Epidermal melanocyte (primary cell): Measurements from ENCODE around the gene TRPV3.
"Not testable (repeated sequence)": the region's sequence is repeated elsewhere in the genome, so short reads cannot be mapped to it uniquely, and the experiment has no call there.

Experiments used
- DNase-seq: peaks from one replicate; pipeline ENCODE4 v3.0.0; 2011; ENCODE audit warnings: low spot score; ENCODE audit not compliant: insufficient read length

The TRPV3 gene

GRCh38 chr17:3557768-3558583 is at the start of gene TRPV3:
Gene TRPV3 (minus strand): TSS chr17:3557812. CDS start chr17:3554850, 2,962 bp downstream.
- DNase-seq, result no peak

- no peak for DNase-seq
These were observed 46.3 kb upstream of the TRPV3 start for GRCh38 chr17:3603870-3604259.

DNA sequence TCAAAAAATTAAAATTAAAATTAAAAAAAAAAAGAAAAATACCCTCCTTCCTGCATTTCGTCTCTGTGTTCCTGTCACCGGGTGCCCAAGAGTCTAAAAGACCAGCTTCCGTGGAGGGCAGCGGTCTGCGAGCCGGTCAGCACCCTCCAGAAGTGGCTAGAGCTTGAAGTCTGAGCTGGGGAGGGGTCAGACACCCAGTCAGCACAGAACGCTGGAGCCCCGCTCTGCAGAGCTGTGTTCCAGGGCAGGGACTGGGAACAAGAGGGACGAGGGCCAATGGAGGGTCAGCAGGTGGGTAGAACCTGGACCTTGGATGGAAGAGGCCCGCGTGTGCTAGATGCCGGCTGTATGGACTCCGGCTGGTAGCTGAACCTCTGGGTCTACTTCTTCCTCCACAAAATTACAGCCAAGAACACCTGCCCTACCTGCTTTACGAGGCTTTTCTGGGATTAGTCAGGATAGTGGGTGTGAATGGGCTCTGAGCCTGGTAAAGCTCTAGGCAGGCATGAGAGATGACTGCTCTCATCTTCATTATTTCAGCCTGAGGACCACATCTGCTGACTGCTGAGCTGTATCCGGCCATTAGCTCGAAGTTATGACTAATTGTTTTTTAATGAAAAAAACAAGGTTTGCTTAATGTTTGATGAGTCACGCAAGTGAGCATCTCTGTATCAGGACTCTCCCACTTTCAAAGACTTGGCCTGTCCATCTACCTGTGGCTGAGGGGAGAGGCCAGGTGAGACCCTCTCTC is 45.7 kb upstream of the TRPV3 start:
- DNase-seq, result no peak

DNA sequence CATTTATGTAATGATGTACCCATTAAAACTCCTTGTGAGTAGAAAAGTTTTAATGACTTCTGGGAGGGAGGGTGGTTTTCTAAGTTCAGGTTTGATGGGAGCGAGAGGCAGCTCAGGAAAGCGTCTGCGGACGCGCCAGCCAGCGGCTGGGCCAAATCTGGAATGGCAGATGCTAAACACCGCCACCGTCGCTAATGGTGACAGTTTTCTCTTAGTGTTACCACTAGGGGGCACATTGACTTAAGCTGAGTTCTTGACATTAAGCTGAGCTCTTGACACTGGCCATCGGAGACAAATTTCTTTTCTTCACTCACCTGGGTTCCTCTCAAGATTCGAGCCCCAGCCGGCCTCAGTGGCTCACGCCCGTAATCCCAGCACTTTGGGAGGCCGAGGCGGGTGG is 44.9 kb upstream of the TRPV3 start:
- no peak for DNase-seq

GRCh38 chr17:3600529-3601205 is 43.1 kb upstream of the TRPV3 start:
- no peak for DNase-seq

DNA sequence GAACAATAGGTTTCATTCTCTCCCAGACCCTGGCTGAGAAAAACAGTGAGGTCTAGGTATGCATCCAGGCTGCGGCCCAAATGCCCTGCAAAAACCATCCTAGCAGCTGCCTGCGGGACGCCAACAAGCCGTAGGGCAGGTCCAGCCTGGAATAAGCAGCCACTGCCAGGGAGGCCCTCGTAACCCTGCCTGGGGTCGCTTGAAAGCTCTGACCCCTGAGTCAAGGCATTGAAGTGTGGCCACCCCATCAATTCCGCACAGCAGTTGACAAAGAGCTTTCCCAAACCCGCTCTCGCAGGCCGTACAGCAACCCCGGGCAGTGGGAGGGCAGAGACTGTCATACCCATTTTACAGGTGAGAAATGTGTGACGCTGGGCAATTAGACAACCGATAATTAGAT is 40.5 kb upstream of the TRPV3 start:
- DNase-seq, result no peak

- DNase-seq, result no peak
These were observed 39.3 kb upstream of the TRPV3 start for GRCh38 chr17:3596804-3597464.

- no peak for DNase-seq
These were observed 37.4 kb upstream of the TRPV3 start for GRCh38 chr17:3594976-3595375.

GRCh38 chr17:3594051-3594800 is 36.6 kb upstream of the TRPV3 start:
- DNase-seq, result no peak

- DNase-seq, result no peak
These were observed 35.8 kb upstream of the TRPV3 start for GRCh38 chr17:3593384-3593783.

DNA sequence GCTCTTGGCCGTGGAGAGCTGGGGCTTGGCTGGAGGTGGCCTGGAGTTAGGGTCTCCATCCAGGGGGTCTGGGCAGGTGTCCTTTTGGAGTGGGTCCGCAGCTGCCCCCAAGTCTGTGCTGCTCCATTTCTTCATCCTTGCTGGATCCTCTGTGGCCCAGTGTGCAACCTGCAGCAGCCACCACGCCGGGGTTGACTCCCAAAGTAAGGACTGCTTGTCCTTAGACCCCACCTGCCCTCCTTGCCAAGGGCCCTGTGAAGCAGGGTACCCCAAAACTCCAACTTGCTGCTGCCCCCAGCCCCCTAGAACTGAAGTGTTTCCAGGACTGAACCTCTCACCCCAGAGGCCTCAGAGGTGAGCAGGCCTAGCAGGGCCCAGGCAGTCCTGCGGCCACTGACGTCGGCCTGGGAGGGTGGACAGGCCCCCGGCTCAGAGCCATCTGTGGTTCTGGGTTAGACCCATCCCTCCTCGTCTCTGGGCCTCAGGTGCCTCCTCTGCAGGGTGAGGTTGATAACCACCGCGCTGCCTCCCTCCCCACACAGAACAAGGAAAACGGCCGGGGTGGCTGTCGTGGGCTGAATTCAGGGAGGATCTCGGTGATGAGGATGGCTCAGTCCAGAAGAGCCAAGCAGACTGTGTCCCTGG is 34.7 kb upstream of the TRPV3 start:
- no peak for DNase-seq

DNA sequence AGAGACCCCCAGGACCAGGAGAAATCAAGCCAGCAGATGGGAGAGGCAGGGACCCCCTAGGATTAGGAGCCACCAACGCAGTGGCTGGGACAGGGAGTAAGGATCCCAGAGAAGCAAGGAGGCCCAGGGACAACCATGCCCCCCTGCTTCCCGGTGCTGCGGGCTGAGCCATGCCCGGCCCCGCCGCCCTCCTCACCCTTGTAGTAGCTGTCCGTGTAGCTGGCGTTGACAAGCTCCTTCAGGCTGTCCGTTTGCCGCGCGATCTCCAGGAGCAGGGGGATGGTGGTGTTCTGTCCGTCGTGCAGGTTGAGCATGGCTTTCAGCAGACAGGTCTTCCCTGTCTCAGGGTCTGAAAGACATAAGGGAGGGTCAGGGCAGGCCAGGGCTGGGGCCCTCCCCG is 33.2 kb upstream of the TRPV3 start:
- no peak for DNase-seq

DNA sequence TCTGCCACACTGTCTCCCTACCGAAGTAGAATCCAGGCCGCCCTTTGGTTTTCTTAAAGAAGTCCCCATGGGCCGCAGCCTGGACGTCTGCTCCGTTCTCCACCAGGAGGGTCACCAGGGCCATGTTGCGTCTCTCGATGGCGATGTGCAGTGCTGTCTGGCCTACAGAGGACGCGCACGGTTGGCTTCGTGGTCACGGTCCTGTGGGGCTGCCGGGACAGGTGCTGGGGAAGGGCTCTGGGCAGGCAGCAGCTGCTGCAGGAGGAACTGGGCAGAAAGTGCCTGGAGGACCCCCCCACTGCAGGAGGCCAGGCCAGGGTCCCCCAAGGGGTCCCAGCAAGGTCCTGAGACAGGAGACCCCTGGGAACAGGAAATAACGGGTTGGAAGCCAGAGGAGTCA is 32.6 kb upstream of the TRPV3 start:
- no peak for DNase-seq

GRCh38 chr17:3589784-3590183 is 32.2 kb upstream of the TRPV3 start:
- no peak for DNase-seq

- DNase-seq, result no peak
These were observed 28.2 kb upstream of the TRPV3 start for GRCh38 chr17:3585826-3586225.

GRCh38 chr17:3583456-3583855 is 25.8 kb upstream of the TRPV3 start:
- DNase-seq, result no peak

- DNase-seq, result no peak
These were observed 25.3 kb upstream of the TRPV3 start for GRCh38 chr17:3582915-3583314.

DNA sequence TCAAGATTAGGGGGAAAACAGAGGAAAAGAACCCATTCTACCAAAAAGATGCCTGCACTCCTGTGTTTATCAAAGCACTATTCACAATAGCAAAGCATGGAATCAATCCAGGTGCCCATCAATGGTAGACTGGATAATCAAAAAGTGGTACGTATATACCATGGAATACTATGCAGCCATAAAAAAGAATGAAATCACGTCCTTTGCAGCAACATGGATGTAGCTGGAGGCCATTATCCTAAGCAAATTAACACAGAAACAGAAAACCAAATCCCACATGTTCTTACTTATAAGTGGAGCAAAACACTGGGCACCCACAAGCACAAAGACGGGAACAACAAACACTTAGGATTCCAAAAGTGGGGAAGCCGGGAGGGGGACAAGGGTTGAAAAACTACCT is 21.1 kb upstream of the TRPV3 start:
- not testable (repeated sequence) for DNase-seq

DNA sequence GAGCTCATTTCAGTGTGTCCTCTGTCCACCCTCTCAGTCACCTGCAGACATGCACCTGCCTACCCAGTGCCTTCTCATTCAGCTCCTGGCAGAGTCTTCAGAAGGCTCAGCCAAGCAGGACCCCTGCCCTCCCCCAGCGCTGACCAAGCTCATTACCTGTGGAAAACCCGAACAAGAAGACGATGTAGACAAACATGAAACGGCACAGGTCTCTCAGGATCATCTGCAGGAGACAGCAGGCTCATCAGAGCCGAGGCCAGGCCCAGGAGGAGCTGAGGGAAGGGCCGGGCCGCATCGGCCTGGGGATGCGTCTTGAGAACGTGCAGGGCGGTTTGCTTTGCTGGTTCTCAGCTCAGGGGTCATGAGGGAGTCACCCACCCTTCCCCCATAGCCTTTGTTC is 19.4 kb upstream of the TRPV3 start:
- no peak for DNase-seq

- DNase-seq, result no peak
These were observed 17.9 kb upstream of the TRPV3 start for GRCh38 chr17:3575511-3575910.

GRCh38 chr17:3574231-3574630 is 16.6 kb upstream of the TRPV3 start:
- DNase-seq, result no peak
